ENCODE measurements around the gene GNPAT.

The GNPAT gene

DNA sequence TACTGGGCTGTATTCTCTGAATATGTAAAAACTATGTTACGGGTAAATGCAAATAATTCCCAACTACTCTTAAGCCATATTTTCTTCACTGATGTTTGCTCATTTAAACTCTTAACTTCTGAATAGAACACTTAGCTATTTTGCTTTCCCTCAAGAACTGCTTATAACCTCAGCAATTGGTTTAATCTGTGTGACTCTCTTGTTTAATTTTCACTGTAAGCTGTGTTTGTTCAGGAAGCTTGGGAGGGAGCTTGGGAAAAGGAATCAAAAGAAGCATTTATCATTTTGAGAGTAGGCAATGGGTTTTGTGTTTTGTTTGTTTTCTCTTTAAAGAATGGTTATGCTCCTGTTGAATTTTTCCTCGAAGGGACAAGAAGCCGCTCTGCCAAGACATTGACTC lies 24.4 kb downstream of the GNPAT start:
- Histone ChIP-seq H3K4me2 (ENCODE audit: low read length) (no peak overlapping the region), H3K9me2 (ENCODE audit: low read depth, low read length) (no peaks in the 10 kb centered on the region), H3F3A (ENCODE audit: insufficient read depth, low read length) (no peaks in the 10 kb centered on the region), H3K4me3 (ENCODE audit: low read depth, low read length, poor library complexity, severe bottlenecking) (no peak overlapping the region), H3K9ac (ENCODE audit: low read length) (no peak overlapping the region), H3K27me3 (ENCODE audit: insufficient read depth, low read length) (no peaks in the 10 kb centered on the region), H3K9me3 (ENCODE audit: low read length) (no peaks in the 10 kb centered on the region; the same call in none of the 2 replicates), H4K20me1 (ENCODE audit: insufficient read depth, low read length) (no peaks in the 10 kb centered on the region), H2AFZ (ENCODE audit: low read length) (no peak overlapping the region), H3K27ac (ENCODE audit: low read depth, low read length, poor library complexity, severe bottlenecking) (no peak overlapping the region), H3K36me3 (ENCODE audit: insufficient read depth, low read length) (peaks cover 91% of the 10 kb centered on the region), H3K4me1 (ENCODE audit: insufficient read depth, low read length, severe bottlenecking) (no peaks in the 10 kb centered on the region), H3K79me2 (ENCODE audit: insufficient read depth, low read length) (no peaks in the 10 kb centered on the region)
- TF ChIP-seq EZH2 (IDR thresholded peaks at IDR 0.05; ENCODE audit: borderline replicate concordance, low read length) (no peak), CTCF (IDR thresholded peaks at IDR 0.05; ENCODE audit: low read length) (no peak)

- Histone ChIP-seq H3K27me3 (ENCODE audit: insufficient read depth, low read length) (no peaks in the 10 kb centered on the region), H2AFZ (ENCODE audit: low read length) (no peak overlapping the region), H3K9ac (ENCODE audit: low read length) (no peak overlapping the region), H3K79me2 (ENCODE audit: insufficient read depth, low read length) (no peaks in the 10 kb centered on the region), H3K4me1 (ENCODE audit: insufficient read depth, low read length, severe bottlenecking) (no peaks in the 10 kb centered on the region), H3K9me2 (ENCODE audit: low read depth, low read length) (no peaks in the 10 kb centered on the region), H3F3A (ENCODE audit: insufficient read depth, low read length) (no peaks in the 10 kb centered on the region), H4K20me1 (ENCODE audit: insufficient read depth, low read length) (no peaks in the 10 kb centered on the region), H3K4me3 (ENCODE audit: low read depth, low read length, poor library complexity, severe bottlenecking) (no peak overlapping the region), H3K4me2 (ENCODE audit: low read length) (no peak overlapping the region), H3K9me3 (ENCODE audit: low read length) (no peaks in the 10 kb centered on the region), H3K27ac (ENCODE audit: low read depth, low read length, poor library complexity, severe bottlenecking) (no peak overlapping the region), H3K36me3 (ENCODE audit: insufficient read depth, low read length) (peaks cover 88% of the 10 kb centered on the region)
- TF ChIP-seq CTCF (IDR thresholded peaks at IDR 0.05; ENCODE audit: low read length) (no peak), EZH2 (IDR thresholded peaks at IDR 0.05; ENCODE audit: borderline replicate concordance, low read length) (no peak)
These were observed 25.9 kb downstream of the GNPAT start for GRCh38 chr1:231266811-231267322.

DNA sequence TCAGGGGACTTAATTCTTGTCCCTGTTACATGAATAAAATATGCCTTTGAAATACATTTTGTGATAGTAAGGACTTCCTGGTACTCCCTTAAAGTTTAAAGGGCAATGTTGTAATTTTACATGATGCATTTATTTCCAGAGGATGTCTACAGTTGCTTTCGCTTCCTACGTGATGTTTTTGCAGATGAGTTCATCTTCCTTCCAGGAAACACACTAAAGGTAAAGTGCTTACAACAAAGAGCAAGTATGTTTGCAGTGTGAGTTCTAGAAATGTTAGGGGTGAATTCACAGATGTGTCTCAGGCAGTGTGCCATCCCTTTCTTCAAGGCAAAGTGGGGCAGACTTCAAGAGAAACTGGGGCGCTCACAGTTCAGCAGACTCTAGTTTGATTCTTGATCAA lies 31.2 kb downstream of the GNPAT start:
- Histone ChIP-seq H3K4me1 (ENCODE audit: insufficient read depth, low read length, severe bottlenecking) (no peaks in the 10 kb centered on the region), H3K9ac (ENCODE audit: low read length) (no peak overlapping the region), H3F3A (ENCODE audit: insufficient read depth, low read length) (no peaks in the 10 kb centered on the region), H3K27ac (ENCODE audit: low read depth, low read length, poor library complexity, severe bottlenecking) (no peak overlapping the region), H3K9me2 (ENCODE audit: low read depth, low read length) (no peaks in the 10 kb centered on the region), H3K36me3 (ENCODE audit: insufficient read depth, low read length) (peaks cover 77% of the 10 kb centered on the region), H3K79me2 (ENCODE audit: insufficient read depth, low read length) (no peaks in the 10 kb centered on the region), H3K4me3 (ENCODE audit: low read depth, low read length, poor library complexity, severe bottlenecking) (no peak overlapping the region), H4K20me1 (ENCODE audit: insufficient read depth, low read length) (no peaks in the 10 kb centered on the region), H3K4me2 (ENCODE audit: low read length) (no peak overlapping the region), H3K27me3 (ENCODE audit: insufficient read depth, low read length) (no peaks in the 10 kb centered on the region), H2AFZ (ENCODE audit: low read length) (no peak overlapping the region), H3K9me3 (ENCODE audit: low read length) (no peaks in the 10 kb centered on the region)
- TF ChIP-seq CTCF (IDR thresholded peaks at IDR 0.05; ENCODE audit: low read length) (no peak), EZH2 (IDR thresholded peaks at IDR 0.05; ENCODE audit: borderline replicate concordance, low read length) (no peak)
